HCT116 (cell line): ENCODE results near the gene LAMP1.

Experiments
- CTCF ChIP-seq, 3 experiments: fragments of 200-600 bp in 1 of 3; sonication (generic) in 1 of 3; IDR thresholded peaks in 2 of 3; conservative IDR thresholded peaks in 1 of 3; 2 replicates each; pipeline ENCODE4 v1.5.1; 2012 to 2017; ENCODE audit warnings: low read depth in 2 of 3, low read length in 2 of 3, antibody characterized with exemption in 1 of 3, borderline replicate concordance in 1 of 3, control low read depth in 1 of 3, mild to moderate bottlenecking in 1 of 3, mixed read lengths in 1 of 3, mixed run types in 1 of 3, moderate library complexity in 1 of 3; ENCODE audit not compliant: insufficient read depth in 1 of 3
- POLR2A ChIP-seq: IDR thresholded peaks from 2 replicates; pipeline ENCODE4 v1.7.0; 2011; ENCODE audit warnings: borderline replicate concordance; ENCODE audit not compliant: insufficient read depth, insufficient read length; ENCODE audit errors: extremely low read depth
- POLR2AphosphoS5 ChIP-seq: IDR thresholded peaks from 2 replicates; pipeline ENCODE4 v1.6.1; 2011; ENCODE audit warnings: mild to moderate bottlenecking, low read depth, low read length, moderate library complexity

- TF ChIP-seq CTCF (IDR thresholded peaks at IDR 0.05 in 2 of 3, conservative IDR thresholded peaks at IDR 0.05 in 1 of 3; ENCODE audit: borderline replicate concordance in 1 of 3, insufficient read depth in 1 of 3, low read depth in 2 of 3, low read length in 2 of 3) (no peak), POLR2AphosphoS5 (no peak), POLR2A (no peak)
Observed at GRCh38 chr13:113351514-113352026, 54.5 kb downstream of the LAMP1 start.
